Uterus (tissue), 2 donors: ENCODE data around the gene ITFG2.
A peak's percentile ranks its signal among the peaks of the same experiment; 100 is the strongest.

Experiments used
- POLR2A ChIP-seq, 2 donors: fragments of 450-650 bp; IDR thresholded peaks; one replicate each; pipeline ENCODE4 v1.6.1; 2016; ENCODE audit warnings: antibody characterized with exemption in 2 of 2, mild to moderate bottlenecking in 1 of 2, moderate library complexity in 1 of 2
- TF ChIP-seq, protein P1 (sequence below), 4 experiments: fragments of 200-600 bp in 2 of 4; fragments of 450-650 bp in 2 of 4; sonication (generic) in 2 of 4; IDR thresholded peaks; one replicate each; pipeline ENCODE4 v1.5.1; 2016 to 2019; ENCODE audit warnings: antibody characterized with exemption in 4 of 4, mild to moderate bottlenecking in 2 of 4, moderate library complexity in 1 of 4

DNA sequence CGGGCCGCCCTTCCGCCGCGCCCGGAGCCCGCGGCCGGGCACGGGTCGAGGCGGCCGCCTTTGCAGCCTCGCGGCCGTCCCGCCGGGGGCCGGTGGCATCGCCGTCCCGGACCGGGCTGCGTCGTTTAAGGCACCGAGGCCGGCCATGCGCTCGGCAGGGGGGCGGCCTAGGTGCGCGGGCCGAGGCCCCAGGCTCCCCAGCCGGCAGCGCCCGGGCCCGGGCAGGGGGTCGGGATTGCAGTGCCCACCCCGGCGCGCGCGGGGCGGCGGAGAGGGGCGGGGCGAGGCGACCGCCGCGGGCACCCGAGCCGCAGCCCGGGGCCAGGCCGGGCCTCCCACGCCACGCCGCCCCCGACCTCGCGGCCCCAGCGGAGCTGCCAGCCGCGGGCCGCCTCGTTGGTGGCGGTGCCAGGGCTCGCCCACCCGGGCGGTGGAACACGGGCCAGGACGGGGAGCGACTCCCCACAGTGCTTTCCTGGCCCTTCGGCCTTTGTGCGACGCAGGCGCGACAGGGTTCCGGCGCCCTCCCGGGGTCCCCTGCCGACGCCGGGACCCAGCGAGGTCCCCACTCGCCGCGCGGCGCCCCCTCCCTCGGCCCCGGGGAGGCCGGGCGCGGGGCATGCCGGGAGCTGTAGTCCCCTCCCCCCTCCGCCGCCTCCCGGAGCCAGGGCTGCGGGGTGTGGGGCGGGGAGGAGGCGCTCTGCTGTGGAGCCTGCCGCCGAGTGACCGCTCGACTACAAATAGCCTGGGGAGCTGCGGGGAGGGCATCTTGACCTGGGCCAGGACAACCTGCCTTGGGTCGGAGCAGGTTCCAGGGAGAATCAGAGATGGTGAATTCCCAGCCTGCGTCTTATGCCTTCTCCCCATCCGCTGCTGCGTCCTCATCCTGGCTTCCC is 16.9 kb upstream of the ITFG2 start:
- TF ChIP-seq, protein P1, sequence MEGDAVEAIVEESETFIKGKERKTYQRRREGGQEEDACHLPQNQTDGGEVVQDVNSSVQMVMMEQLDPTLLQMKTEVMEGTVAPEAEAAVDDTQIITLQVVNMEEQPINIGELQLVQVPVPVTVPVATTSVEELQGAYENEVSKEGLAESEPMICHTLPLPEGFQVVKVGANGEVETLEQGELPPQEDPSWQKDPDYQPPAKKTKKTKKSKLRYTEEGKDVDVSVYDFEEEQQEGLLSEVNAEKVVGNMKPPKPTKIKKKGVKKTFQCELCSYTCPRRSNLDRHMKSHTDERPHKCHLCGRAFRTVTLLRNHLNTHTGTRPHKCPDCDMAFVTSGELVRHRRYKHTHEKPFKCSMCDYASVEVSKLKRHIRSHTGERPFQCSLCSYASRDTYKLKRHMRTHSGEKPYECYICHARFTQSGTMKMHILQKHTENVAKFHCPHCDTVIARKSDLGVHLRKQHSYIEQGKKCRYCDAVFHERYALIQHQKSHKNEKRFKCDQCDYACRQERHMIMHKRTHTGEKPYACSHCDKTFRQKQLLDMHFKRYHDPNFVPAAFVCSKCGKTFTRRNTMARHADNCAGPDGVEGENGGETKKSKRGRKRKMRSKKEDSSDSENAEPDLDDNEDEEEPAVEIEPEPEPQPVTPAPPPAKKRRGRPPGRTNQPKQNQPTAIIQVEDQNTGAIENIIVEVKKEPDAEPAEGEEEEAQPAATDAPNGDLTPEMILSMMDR (IDR thresholded peaks at IDR 0.05), result peak in 2 of 4 experiments; percentile 5 to 7
- TF ChIP-seq POLR2A (IDR thresholded peaks at IDR 0.05), result peak in 1 of 2 donors; percentile 61
